NCI-H524 treated with DMSO at 0.1 percent for 48 hours (cell line): ENCODE data around the gene RGS2.

Experiments used
- DNase-seq: peaks from one replicate; lab custom pipeline; 2025; lab: John Stamatoyannopoulos, UW

The RGS2 gene

DNA sequence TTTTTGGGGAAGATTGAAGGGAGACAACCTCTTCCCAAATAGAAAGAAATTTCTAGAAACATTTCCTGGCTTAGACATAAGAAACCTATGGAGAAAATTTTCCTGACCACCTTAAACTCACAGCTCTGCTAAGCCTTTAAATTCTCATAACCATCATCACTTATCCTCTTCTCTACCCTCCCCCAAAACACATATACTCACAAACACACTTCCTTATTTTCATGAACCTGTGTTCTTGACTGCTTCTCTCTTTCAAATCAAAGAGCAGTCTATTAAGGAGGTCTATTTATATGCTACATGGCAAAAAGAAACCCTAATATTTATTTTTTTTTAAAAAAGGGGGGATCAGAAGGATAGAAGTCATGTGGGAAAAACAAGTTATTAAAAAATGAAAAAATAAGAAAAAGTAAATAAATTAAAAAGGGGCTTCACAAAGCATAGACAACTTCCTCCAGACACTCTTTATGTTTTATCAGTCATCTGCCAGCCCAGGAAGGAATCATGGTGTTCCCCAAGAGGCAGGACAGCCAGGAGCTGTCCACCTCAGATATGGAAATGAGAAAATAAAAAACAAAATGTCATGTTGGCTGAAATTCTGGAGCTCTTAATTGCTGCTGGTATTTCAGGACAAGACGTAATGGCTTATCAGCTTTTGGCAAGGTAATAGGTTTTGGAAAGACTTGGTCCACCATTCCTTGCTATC, 12.8 kb upstream of the RGS2 start:
- DNase-seq = no peak

DNA sequence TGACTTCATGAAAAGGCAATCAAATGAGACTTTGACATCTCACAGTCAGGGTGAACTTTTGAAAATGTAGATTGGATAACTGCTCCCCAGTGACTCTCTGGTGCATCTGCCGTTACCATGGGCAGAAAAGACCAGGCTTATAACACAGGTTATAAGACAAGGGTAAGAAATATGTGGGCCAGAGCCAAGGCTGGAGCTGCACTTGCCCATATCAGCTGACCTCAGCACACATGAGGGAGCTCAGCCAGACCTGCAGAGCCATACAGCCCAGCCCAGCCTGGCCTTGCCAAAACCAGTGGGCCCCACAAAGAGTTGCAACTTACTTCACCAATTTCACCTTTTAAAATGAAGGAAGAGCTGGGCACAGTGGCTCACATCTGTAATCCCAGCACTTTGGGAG, 11.7 kb upstream of the RGS2 start:
- no peak for DNase-seq

DNA sequence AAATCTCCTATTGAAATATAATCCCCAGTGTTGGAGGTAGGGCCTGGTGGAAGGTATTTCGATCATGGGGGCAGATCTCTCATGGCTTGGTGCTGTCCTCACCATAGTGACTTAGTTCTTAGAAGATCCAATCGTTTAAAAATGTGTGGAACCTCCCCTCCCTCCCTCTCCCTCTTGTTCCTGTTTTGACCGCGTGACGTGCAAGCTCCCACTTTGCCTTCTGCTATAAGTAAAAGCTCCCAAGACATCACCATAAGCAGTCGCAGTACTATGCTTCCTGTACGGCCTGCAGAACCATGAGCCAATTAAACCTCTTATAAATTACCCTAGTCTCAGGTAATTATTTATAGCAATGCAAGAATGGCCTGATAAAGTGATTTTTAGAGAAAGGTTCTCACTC, 10.9 kb upstream of the RGS2 start:
- DNase-seq = no peak

DNA sequence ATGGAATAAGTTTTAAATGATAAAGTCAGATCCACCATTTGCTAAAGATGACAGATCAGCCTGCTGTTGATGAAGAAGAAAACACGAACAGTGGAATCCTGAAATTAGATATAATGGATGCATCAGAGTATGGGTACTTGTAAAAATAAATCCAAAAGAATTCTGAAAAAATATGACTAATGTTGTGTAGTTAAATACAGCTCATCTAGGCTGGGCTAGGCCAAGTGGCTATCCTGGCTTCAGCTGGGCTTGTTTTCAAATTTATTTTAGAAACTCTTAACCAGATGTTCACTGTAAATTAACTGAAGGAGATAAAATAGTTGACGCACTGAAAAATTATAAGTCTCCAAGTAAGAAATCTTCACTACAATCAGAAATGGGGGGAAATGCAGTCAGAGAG, 7.4 kb upstream of the RGS2 start:
- DNase-seq = no peak

GRCh38 chr1:192802406-192802805, 6.4 kb upstream of the RGS2 start:
- no peak for DNase-seq

DNA sequence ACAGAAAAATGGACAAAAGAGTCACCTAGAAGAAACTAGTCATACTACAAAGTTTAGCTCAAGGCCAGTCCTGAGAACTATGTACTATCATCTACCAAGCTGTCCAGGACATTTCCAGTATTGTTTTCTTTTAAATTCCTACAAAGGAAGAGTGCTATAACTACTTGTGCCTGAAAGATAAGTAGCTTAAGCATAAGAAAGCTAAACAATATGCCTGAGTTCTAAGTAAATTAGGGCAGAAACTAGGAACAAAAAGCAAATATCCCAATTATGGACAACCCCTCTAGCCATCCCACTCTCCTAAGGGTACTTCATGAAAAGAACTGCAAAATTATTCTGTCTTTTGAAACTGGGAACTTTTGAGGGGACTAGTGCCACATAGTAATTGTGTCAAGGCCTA, 5.3 kb upstream of the RGS2 start:
- DNase-seq = no peak

GRCh38 chr1:192805832-192806323, 3.0 kb upstream of the RGS2 start:
- no peak for DNase-seq

DNA sequence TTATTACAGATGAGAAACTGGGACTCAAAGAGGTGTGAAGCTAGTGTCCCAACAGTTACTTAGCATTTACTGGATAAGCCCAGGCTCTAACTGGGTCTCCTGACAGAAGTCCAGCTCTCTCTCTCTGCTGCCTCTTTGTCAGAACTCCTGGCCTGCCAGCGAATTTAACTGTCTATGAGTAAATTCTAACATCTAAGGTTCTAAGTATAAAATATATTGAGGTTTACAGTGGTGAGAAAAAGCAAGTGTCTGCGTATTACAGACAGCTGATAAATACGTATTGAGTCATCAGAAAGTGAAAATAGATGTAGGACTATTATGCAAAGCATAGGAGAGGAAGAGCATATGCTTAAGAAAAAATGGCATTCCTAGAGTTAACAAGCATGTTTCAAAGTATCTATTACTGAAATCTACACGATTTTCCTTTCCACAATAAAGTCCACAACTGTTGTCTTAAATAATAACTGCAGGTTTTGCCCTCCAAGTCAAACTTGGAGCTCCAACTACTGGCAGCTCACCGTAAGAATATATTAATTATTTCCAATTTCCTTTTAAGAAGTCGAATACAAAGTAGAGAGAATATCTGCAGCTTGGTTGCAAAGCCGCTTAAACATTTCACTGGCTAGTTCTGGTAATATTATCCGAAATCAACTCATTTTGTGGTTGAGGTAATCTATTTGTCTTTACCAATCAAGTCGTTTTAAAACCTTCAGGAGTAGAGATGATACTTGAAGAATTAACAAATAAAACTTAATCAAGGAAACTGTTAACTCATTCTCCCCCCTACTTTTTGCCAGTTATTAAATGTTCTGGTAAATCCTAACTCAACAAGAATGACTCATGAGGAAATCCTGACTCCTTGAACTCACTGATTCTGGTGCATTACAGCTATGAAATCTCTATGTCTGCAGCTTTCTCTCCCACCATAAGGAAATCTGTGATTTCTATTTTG, 1.4 kb upstream of the RGS2 start:
- no peak for DNase-seq

GRCh38 chr1:192808163-192808517, 699 bp upstream of the RGS2 start:
- DNase-seq = no peak

- DNase-seq = no peak
Measured at GRCh38 chr1:192809307-192810252, 741 bp downstream of the RGS2 start.

DNA sequence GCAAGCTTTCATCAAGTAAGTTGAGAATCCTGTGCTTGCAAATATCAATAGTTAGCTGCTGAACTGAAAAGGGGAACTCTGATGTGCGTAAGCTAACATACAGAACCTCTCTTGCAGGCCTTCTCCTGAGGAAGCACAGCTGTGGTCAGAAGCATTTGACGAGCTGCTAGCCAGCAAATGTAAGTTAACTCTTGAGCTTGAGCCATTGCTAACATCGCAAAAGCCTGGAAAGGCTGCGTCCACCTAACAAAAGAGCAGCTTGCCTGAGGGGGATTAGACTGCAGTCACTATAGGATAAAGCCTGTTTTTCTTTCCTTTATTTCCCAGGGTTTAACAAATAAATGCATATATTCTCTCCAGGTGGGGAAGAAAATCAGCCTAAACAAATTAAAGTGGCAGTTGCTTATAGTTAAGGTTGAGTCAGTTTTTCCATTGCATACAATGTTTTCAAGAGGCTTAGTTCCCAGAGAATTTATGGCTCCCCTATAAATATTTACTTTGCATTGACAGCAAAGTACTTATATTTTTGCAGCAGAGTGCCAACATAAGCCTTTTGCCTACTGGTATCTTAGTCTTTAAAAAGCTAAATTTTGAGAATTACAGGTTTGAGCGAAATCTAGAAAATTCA, 1.5 kb downstream of the RGS2 start:
- DNase-seq = no peak

DNA sequence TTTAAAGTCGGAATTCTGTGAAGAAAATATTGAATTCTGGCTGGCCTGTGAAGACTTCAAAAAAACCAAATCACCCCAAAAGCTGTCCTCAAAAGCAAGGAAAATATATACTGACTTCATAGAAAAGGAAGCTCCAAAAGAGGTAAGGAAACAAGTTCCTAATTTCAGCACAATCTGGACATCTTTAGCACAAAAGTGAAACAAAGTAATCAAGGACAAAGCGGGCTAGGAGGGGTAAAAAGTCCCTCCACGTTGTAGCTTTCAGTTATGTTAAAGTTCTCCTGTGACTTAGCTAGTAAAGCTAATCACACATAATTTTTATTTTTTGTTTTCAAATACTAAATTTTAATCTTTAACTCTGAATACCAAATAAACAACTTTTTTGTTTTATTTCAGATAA, 2.2 kb downstream of the RGS2 start:
- DNase-seq = no peak

DNA sequence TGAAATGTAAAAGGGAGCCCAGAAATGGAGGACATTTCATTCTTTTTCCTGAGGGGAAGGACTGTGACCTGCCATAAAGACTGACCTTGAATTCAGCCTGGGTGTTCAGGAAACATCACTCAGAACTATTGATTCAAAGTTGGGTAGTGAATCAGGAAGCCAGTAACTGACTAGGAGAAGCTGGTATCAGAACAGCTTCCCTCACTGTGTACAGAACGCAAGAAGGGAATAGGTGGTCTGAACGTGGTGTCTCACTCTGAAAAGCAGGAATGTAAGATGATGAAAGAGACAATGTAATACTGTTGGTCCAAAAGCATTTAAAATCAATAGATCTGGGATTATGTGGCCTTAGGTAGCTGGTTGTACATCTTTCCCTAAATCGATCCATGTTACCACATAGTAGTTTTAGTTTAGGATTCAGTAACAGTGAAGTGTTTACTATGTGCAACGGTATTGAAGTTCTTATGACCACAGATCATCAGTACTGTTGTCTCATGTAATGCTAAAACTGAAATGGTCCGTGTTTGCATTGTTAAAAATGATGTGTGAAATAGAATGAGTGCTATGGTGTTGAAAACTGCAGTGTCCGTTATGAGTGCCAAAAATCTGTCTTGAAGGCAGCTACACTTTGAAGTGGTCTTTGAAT, 2.9 kb downstream of the RGS2 start:
- no peak for DNase-seq

- no peak for DNase-seq
Measured at GRCh38 chr1:192812420-192813209, 3.8 kb downstream of the RGS2 start.

- DNase-seq = no peak
Measured at GRCh38 chr1:192814805-192815204, 6.0 kb downstream of the RGS2 start.

GRCh38 chr1:192817246-192817645, 8.4 kb downstream of the RGS2 start:
- DNase-seq = no peak

GRCh38 chr1:192821296-192821695, 12.5 kb downstream of the RGS2 start:
- DNase-seq = no peak

DNA sequence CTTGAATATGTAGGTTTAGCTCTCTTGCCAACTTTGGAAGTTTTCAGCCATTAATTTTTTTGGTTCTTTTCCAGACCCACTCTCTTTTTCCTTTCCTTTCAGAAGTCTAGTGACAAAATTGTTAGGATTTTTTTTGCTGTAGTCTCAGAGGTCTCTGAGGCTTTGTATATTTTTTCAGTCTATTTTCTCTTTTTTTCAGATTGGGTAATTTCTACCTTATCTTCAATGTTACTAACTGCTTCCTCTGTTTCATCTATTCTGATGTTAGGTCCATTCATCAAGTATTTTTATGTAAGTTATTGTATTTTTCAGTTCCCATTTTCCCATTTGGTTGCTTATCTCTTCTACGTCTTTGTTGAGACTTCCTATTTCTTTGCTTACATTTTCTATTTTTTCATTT, 15.7 kb downstream of the RGS2 start:
- DNase-seq = no peak

- no peak for DNase-seq
Measured at GRCh38 chr1:192826791-192827546, 18.1 kb downstream of the RGS2 start.
